SU-DHL-6 (cell line): Measurements from ENCODE around the gene FANCI.

Experiments used
- H2AFZ ChIP-seq: fragments of 200-600 bp; sonication (generic); 2 replicates; pipeline ENCODE4 v1.6.1; 2014; ENCODE audit warnings: low read depth, mild to moderate bottlenecking, moderate library complexity, mixed read lengths, antibody characterized with exemption, low read length; ENCODE audit not compliant: severe bottlenecking
- H3F3A ChIP-seq: fragments of 200-600 bp; shearing (Covaris generic); 2 replicates; pipeline ENCODE4 v1.6.0; 2016; ENCODE audit warnings: antibody characterized with exemption, mild to moderate bottlenecking; ENCODE audit not compliant: insufficient read depth
- H3K27ac ChIP-seq: fragments of 200-600 bp; sonication (generic); 2 replicates; pipeline ENCODE4 v1.5.1; 2016; ENCODE audit warnings: low read depth, mild to moderate bottlenecking, low read length, moderate library complexity, mixed read lengths
- H3K27me3 ChIP-seq: fragments of 200-600 bp; sonication (generic), shearing (Covaris generic); 2 replicates; pipeline ENCODE4 v1.6.0; 2014; ENCODE audit warnings: mild to moderate bottlenecking, low read length
- H3K36me3 ChIP-seq: fragments of 200-600 bp; sonication (generic); 2 replicates; pipeline ENCODE4 v1.6.1; 2014; ENCODE audit warnings: mild to moderate bottlenecking, low read length, mixed read lengths
- H3K4me2 ChIP-seq: fragments of 300-600, 200-600 bp; shearing (Covaris generic), sonication (generic); 2 replicates; pipeline ENCODE4 v1.6.0; 2014; ENCODE audit warnings: low read length, low read depth, mild to moderate bottlenecking; ENCODE audit not compliant: poor library complexity, severe bottlenecking
- H3K4me3 ChIP-seq: fragments of 200-600 bp; sonication (generic); 2 replicates; pipeline ENCODE4 v1.5.1; 2014; ENCODE audit warnings: antibody characterized with exemption, low read length, mild to moderate bottlenecking, mixed read lengths; ENCODE audit not compliant: insufficient read depth, poor library complexity, severe bottlenecking
- H3K79me2 ChIP-seq: fragments of 200-600 bp; sonication (generic); 2 replicates; pipeline ENCODE4 v1.6.1; 2014; ENCODE audit warnings: mild to moderate bottlenecking, low read length, moderate library complexity; ENCODE audit not compliant: insufficient read depth
- H3K9ac ChIP-seq: fragments of 200-600 bp; sonication (generic); 2 replicates; pipeline ENCODE4 v1.7.0; 2014; ENCODE audit warnings: mild to moderate bottlenecking, low read length
- H3K9me2 ChIP-seq: fragments of 200-600 bp; sonication (generic); replicated peaks from 2 replicates; pipeline ENCODE4 v1.6.1; 2014; ENCODE audit warnings: low read length; ENCODE audit not compliant: insufficient read depth
- H3K9me3 ChIP-seq: fragments of 200-600 bp; sonication (generic); 2 replicates; pipeline ENCODE4 v1.6.1; 2014; ENCODE audit warnings: low read length, mixed read lengths; ENCODE audit not compliant: insufficient read depth
- H4K20me1 ChIP-seq: fragments of 200-600 bp; sonication (generic); 2 replicates; pipeline ENCODE4 v1.6.1; 2014; ENCODE audit warnings: low read depth, mild to moderate bottlenecking, antibody characterized with exemption, low read length, moderate library complexity, mixed read lengths
- EZH2phosphoT487 ChIP-seq: fragments of 200-600 bp; sonication (generic), shearing (Covaris generic); conservative IDR thresholded peaks from 2 replicates; pipeline ENCODE4 v1.6.1; 2018; ENCODE audit warnings: mild to moderate bottlenecking, antibody characterized with exemption, low read length, moderate library complexity, mixed read lengths
- TF ChIP-seq, protein P1 (sequence below): fragments of 200-600 bp; sonication (generic); IDR thresholded peaks from one replicate; pipeline ENCODE4 v1.5.1; 2017; ENCODE audit warnings: antibody characterized with exemption, mild to moderate bottlenecking, low read length, moderate library complexity; ENCODE audit not compliant: insufficient read depth, poor library complexity, severe bottlenecking

FANCI gene

DNA sequence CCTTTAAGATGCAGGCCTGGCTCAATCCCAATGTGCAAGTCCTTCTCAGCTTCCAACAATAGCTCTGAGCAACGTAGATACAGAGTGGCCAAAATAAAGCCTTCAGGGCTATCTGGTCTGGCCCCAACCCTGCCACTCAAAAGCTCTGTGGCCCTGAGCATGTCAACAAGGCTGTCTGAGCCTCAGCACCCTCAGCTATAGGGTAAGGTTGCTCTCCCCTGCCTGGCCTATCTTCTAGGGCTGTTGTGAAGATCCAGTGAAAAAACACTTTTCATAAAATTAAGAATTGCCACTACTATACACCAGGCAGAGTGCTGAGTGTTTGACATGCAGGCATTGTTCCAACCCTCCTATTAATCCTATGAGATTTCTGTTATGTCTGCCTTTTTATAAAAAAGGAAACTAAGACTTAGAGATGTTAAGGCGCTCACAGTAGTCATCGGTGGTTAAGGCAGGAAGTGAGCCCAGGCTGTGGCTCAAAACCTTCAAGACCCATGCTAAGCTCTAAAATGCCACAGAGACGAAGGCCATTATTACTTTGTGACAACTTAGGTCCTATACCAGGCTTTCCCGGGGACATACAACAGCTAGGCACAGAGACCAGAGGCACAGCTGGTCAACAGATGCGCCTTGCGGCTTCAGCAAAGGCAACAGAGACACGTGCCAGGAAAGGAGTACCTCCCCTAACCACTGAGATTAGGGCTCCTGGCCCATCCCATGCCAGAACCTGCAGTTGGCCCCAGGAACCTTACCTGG lies 85.7 kb downstream of the FANCI start:
- Histone ChIP-seq H3K4me2 (no peak overlapping the region), H3K36me3 (peaks cover 16% of the 10 kb centered on the region), H3K4me3 (no peak overlapping the region), H3K79me2 (peaks cover 38% of the 10 kb centered on the region), H3K27me3 (no peaks in the 10 kb centered on the region), H3K27ac (no peak overlapping the region), H3K9me3 (no peaks in the 10 kb centered on the region), H2AFZ (no peak overlapping the region), H3F3A (no peaks in the 10 kb centered on the region), H3K9me2 (no peaks in the 10 kb centered on the region), H3K9ac (no peak overlapping the region), H4K20me1 (peaks cover 14% of the 10 kb centered on the region)
- no peak for TF ChIP-seq EZH2phosphoT487
- TF ChIP-seq, protein P1, sequence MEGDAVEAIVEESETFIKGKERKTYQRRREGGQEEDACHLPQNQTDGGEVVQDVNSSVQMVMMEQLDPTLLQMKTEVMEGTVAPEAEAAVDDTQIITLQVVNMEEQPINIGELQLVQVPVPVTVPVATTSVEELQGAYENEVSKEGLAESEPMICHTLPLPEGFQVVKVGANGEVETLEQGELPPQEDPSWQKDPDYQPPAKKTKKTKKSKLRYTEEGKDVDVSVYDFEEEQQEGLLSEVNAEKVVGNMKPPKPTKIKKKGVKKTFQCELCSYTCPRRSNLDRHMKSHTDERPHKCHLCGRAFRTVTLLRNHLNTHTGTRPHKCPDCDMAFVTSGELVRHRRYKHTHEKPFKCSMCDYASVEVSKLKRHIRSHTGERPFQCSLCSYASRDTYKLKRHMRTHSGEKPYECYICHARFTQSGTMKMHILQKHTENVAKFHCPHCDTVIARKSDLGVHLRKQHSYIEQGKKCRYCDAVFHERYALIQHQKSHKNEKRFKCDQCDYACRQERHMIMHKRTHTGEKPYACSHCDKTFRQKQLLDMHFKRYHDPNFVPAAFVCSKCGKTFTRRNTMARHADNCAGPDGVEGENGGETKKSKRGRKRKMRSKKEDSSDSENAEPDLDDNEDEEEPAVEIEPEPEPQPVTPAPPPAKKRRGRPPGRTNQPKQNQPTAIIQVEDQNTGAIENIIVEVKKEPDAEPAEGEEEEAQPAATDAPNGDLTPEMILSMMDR, result no peak

DNA sequence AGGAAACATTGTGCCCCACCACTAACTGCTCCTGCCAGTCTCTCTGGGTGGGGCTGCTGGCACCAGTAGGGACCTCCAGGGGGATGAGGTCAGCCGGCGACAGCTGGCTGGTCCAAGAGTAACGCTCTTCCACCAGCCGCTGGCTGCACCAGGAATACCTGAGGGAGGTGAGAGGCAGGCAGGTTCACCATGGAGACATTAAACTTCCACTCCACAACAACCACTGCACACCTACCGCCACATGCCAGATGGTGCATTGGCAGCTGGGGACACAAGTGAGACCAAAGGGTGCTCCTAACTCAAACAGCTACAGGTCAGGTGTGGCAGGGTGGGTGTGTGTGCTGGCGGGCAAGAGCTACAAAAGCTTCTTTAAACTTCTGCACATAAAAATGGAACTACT lies 86.3 kb downstream of the FANCI start:
- Histone ChIP-seq H2AFZ (no peak overlapping the region), H3K4me2 (no peak overlapping the region), H3K27me3 (no peaks in the 10 kb centered on the region), H3K27ac (no peak overlapping the region), H3K79me2 (peaks cover 38% of the 10 kb centered on the region), H3K9ac (no peak overlapping the region), H4K20me1 (peaks cover 14% of the 10 kb centered on the region), H3K36me3 (peaks cover 16% of the 10 kb centered on the region), H3K4me3 (no peak overlapping the region), H3F3A (peaks cover under 1% of the 10 kb centered on the region; the same call in 1 of the 2 replicates), H3K9me3 (no peaks in the 10 kb centered on the region), H3K9me2 (no peaks in the 10 kb centered on the region)
- TF ChIP-seq EZH2phosphoT487, result no peak
- TF ChIP-seq, protein P1, result no peak

DNA sequence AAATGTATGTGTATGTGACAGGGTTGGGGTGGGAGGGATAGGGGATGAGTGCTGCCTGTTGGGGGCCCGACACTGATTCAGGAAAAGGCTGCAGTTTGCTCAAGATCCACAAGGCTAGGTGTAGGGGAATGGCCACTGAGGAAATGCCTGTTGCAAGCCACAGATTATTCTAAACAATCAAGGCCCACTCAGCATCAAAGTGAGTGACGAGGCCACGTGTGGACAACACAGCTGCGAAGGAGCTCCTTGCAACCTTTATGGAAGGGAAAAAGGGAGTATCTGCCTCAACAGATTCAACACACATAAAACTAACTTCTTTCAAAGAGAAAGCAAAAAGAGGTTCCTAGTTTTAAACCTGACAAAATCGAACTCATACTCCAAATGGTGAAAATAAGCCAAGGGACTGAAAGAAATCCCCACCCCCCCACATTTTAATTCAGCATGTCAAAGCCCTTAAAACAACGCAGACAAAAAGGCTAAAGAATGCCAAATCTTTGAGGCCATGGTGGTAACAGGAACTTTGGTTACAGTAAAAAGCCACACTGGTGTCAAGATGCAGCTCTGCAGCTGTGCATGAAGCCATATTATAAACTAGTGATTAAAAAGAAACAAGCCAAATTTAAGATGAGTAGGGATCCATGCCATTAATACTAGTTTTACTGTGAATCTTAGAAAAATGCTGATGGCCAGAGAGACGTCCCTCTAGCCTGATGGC lies 87.3 kb downstream of the FANCI start:
- Histone ChIP-seq H4K20me1 (peaks cover 14% of the 10 kb centered on the region), H3K9ac (no peak overlapping the region), H2AFZ (no peak overlapping the region), H3K27me3 (no peaks in the 10 kb centered on the region), H3K27ac (no peak overlapping the region), H3K79me2 (peaks cover 38% of the 10 kb centered on the region), H3K9me3 (no peaks in the 10 kb centered on the region), H3K9me2 (no peaks in the 10 kb centered on the region), H3F3A (peaks cover 10% of the 10 kb centered on the region), H3K4me2 (no peak overlapping the region), H3K36me3 (peaks cover 16% of the 10 kb centered on the region), H3K4me3 (no peak overlapping the region)
- TF ChIP-seq, protein P1, result no peak
- TF ChIP-seq EZH2phosphoT487, result no peak
